ENCODE measurements around the gene TBC1D16.

- TF ChIP-seq CTCF (IDR thresholded peaks at IDR 0.05) = no peak
- no peak for TF ChIP-seq EZH2phosphoT487 (IDR thresholded peaks at IDR 0.05)
- no peak for TF ChIP-seq EZH2 (IDR thresholded peaks at IDR 0.05)
Measured at GRCh38 chr17:79927136-79927661, 108.5 kb downstream of the TBC1D16 start.
